ENCODE measurements around the gene FGR.
"Not testable (repeated sequence)": the region's sequence is repeated elsewhere in the genome, so short reads cannot be mapped to it uniquely, and the experiment has no call there.

FGR gene

DNA sequence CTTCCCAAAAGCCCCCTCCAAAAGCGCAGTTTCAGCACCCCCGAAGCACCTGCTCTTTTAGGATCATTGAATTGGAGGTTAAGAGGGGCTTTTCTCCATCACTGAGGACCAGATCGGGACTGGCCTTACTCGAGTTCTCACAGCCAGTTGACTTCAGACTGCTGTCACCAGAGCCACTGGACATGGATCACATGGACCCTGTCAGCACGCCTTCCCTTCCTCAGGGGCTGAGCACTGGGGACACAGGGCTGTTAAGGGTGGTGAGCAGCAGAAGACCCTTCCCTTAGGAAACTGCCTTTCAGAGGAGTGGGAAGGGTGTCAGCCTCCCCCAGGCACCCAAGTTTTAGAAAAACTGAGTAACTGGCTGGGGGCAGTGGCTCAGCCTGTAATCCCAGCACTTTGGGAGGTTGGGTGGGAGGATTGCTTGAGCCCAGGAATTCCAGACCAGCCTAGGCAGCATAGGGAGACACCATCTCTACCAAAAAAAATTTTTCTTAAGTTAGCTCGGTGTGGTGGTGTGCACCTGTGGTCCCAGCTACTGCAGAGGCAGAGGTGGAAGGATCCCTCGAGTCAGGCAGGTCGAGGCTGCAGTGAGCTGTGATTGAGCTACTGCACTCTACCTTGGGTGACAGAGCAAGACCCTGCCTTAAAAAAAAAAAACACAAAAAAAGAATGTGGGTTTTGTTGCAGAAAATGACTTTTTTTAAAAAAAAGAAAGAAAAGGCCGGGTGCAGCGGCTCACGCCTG lies 584 bp upstream of the FGR start:
- no peak for DNase-seq (ENCODE audit: low read depth, low spot score)

DNA sequence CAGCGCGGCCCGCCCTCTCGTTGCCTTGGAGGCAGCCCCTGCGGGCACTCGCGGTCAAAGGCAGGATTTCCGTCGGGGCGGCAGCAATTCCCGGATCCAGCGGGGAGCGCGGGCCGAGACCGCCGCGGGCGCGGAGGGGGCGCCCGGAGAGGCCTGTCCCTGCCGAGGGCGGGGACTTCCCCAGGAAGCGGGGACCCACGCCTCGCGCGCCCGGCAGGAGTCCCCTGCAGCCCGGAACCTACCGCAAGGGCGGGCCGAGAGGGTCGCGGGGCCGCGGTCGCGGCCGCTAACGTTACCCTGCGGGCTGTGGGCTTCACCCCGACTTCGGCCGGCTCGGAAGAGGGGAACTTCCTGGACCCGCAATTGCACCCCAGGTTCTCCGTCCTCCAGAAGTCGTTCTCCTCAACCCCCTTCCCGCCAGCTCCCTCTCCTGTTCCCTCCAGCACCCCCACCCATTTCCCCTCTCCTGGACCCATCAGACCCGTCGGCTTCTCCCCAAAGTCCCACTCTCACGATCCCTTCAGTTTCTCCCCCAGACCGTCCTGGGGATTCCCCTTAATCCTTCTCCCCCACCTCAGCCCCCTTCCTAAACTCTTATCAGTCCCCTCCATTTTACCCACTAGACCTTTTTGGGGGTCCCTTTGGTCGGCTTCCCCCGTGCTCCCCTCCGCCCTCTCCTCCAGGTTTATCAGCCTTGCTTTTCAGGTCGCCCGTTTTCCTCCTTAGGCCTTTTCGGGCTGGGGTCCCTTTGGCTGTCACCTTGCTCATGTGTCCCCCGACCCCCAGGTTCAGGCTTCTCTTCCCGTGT lies 604 bp downstream of the FGR start:
- peak; percentile 30 for DNase-seq (ENCODE audit: low read depth, low spot score)

DNA sequence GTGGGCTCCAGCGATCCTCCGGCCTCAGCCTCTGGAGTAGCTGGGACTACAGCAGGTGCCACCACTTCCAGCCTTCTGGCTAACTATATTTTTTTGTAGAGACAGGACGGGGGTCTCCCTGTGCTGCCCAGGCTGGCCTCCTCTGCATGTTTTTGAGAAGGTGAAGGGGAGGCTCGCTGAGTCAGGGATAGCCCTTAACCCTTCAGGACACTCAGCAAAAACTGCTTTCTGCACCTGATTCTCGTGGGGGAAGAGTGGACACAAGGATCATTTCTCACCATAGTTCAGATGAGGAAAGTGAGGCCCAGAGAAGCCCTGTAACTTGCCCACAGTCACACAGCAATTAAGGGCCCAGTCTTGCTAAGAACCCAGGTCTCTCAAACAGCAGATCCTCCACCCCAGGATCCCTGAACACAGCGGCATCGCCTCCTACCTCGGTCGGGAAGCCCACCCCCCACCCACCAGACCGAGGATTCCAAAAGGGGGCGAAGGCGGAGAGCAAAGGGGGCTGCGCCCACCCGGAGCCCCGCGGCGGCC lies 1.3 kb downstream of the FGR start:
- DNase-seq (ENCODE audit: low read depth, low spot score): no peak

DNA sequence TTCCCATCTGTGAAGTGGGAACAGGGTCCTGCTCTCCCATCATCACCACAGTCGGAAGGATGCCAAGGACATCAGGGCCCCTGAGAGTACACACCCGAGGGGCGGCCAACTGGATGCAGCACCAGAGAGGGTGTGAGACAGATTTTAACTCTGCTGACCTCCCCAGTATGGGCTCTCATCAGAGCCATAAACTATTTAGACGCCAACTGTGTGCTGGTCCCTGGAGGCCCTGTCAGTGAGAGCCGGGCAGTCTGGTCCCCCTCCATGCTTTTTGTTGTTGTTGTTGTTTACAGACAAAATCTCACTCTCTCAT lies 1.7 kb downstream of the FGR start:
- no peak for DNase-seq (ENCODE audit: low read depth, low spot score)

DNA sequence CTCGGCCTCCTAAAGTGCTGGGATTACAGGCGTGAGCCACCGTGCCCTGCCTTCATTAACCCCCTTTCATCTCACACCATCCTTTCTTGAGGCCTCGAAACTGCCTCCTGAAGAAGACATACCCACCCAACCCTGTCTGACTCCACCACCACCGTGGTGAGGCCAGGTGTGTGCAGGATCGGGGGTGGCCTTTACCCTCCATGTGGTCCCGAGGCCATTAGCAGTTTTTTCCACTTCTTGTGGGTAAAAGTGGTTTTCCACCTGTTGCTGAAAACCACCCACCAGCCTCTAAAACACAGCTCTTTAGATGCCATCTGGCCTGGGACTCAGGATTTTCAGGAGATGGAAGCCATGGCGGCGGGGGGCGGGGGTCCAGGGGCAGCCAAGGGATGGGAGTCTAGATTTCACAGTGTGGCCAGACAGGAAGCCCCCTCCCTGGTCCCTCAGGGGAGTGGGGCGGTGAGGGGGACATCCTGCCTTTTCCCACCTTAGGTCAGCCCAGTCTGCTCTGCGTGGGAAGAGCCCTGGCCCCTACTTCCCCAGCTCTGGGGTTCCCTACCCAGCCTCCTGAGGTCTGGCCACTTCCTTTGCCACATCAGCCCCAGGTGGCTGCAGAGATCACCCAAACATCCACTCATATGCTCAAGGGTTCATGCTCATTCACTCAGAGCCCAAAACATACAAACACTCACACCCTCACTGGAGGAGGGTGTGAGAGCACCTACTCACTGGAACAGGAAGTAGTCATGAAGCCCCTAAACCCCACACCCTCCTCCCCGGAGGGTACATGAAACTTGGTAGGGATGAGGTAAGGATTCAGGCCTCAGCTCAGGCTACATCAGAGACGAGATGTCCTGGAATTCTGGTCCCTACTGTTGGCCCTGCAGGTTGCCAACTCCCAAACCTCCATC lies 2.3 kb downstream of the FGR start:
- no peak for DNase-seq (ENCODE audit: low read depth, low spot score)

DNA sequence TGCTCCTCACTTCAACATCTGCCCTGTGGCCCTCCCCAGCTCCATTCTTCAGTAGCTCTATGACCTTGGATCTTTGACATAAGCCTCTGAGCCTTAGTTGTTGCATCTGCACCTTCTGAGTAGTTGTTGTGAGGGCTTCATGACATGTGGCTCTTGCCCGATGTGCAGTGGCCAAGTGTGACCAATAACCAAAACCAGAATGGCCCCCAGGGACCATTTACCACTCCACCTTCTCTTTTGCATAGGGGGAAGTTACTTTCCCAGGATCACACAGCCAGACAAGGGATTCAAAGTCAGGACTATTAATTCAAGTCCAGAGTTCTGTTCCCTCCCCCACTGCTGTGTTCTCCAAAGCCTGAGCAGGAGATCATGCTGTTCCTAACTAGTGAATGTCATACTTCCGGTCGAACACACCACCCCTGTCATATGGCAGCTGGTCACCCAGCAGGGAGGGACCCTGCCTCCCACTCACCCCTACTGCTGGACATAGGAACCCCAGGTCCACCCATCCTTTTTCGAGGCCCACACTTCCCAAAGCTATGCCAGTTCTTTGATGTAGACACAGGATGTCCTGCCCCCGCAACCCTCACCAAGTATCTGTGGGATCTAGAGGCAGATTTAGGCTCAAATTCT lies 4.0 kb downstream of the FGR start:
- DNase-seq (ENCODE audit: low read depth, low spot score): no peak

DNA sequence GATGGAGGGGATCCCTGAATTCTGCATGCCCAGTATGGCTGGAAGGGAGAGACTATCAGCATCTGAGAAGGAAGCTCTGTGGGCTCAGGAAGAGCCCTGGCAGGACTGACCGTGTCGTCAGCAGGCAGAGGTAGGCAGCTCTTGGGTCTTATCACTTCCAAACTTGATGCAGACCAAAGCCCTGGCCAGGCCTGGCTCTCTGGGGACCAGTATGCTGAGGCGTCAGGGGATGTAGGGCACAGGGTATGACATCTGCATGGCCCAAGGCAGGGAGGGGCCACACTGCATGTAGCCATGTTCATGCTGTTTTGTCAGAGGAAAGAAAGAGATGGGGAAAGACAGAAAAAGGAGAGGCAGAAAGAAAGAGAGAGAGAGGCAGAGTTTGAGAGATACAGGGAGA lies 6.3 kb downstream of the FGR start:
- DNase-seq (ENCODE audit: low read depth, low spot score): no peak

DNA sequence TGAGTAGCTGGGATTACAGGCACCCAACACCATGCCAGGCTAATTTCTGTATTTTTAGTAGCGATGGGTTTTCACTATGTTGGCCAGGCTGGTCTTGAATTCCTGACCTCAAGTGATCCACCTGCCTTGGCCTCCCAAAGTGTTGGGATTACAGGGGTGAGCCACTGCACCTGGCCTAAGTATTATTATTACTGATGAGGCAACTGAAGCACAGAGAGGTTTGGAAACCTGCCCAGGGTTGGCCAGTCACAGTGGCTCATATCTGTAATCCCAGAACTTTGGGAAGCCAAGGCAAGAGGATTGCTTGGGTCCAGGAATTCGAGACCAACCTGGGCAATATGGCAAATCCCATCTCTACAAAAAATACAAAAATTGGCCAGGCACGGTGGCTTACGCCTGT lies 7.3 kb downstream of the FGR start:
- DNase-seq (ENCODE audit: low read depth, low spot score): not testable (repeated sequence)

DNA sequence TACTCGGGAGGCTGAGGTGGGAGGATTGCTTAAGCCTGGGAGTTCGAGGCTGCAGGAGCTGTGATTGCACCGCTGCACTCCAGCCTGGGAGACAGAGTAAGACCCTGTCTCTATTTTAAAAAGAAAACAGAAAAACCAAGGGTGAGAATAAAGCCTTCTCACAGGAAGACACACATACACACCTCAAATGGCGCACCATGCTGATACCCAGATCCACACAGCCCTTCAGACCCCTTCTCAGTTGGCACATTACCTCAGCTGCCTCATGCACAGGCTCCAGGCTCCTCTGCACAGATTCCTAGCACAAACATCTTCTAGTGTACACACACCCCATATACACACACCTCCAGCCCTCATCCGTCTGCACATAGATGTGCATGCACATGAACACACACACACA lies 7.9 kb downstream of the FGR start:
- DNase-seq (ENCODE audit: low read depth, low spot score): no peak

DNA sequence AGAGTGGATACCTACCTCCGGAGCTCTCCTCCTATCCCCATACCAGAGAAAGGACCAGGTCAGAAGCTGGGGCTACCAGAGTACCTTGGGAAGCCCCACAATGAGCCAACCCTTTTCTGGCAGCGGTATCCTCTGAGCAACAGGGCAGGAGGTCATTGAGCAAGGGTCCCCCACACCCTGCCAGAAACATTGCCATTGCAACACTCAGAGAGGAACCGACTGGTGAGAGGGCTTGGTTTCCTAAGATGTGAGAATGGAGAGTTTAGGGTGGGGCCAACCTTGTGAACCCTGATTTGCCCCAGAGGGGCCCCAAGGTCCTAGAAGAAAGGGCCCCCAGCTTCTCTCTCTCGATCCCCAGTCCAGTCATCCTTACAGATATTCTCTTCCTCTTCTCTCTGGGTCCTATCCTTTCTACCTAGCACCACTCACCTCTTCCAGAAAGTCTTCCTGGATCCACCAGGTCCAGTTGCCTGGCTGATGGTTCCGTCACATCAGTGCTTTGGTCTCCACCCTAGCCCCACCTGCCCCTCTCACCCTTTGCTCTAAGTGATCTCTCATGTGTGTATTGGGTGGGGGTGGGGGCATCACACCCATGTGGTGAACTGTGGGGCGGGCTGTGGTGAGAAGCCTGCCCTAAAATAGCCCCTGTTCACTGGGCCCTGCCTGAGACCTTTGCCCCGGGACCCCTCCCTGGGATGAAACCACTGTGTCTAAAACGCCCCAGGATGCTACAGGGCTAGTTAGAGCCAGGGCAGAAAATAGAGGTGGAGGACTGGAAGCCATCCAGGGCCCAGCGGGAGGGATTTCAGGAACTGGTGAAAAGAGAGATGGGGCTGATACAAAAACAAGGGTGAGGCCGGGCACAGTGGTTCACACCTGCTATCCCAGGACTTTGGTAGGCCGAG lies 8.7 kb downstream of the FGR start:
- DNase-seq (ENCODE audit: low read depth, low spot score): no peak

DNA sequence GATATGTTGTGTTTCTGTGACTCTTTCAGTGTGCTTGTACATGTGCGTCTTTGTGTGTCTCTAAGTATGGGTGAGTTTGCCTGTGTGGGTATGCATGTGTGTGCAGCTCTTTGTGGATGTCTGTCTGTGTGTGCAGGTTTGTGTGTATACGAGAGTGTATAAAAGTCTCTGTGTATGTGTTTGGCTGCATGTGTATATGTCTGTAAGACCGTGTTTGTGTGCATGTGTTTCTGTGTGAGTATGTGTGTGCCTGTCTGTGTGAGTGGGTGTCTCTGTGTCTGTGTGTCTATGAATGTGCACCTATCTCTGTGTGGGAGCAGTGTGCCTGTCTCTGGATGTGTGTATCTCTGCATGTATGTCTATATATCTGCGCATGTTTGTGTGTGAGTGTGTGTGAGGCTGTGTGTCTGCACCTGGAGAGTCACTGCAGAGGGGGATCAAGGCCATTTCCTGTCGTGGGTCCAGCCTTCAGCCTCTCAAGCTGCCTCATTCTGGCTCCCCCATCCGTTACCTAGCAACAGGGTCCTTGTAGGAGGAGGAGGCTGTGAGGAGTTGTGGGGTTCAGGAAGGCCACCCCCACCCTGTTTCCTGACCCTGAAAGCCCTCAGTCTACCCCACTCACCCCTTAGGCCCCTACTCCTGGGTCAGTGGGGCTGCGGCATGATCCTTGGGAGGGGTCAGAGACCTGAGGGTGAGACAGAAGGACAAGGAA lies 10.4 kb downstream of the FGR start:
- DNase-seq (ENCODE audit: low read depth, low spot score): no peak

DNA sequence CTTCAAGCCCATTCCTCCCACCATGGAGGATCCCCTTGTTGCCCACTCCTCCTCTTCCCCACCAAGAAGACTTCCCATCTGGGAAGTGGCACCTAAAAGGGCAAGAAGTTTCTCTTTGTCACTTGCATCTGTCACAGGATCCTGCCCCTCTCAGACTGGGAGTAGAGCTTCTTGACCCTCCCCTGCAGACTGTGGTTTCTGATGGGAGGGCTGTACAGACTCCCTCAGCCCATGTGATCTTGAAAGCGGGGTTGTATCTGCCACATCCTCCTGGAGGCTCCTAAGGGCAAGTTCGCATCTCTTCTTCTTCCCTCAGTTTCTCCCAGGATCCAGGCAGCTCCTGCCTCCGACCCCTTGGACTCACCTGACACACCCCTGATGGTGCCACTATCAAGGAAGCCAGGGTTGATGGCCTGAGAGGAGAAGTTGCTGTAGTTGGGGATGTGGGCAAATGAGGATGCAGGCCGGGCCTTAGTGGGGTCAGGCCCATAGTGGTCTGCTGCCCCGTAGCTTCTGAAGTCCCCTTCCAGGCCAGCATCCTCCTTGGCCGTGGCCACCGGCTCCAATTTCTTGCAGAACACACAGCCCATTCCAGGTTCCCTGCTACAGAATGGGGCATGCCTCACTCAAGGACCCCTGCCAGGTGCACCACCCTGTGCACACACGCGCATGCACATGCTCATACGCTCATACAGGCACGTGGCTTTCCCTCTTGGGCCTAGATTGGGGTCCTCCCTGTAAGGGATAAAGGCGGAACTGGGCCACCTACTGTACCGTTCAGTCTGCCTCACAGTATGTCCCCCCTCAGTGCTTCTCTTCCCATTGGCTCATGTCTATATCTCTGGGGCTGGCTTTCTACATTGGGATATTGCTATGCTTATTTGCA lies 11.4 kb downstream of the FGR start:
- DNase-seq (ENCODE audit: low read depth, low spot score): no peak

DNA sequence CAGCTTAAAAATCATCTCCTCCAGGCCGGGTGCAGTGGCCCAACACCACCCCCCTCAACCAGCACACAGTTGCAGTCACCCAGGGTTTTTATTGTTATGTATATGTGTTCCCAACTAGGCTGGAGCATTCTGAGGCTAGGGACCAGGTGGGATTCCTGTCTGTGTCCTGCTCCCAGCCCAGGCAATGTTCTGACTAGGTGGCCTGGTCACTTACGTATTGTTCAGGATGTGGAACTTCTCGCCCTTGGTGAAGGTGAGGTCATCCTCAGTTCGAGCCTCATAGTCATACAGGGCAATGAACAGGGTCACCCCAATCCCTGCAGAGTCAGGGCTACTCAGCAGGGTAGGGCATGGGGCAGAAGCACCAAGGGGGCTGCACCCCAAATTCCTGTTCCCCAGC lies 12.2 kb downstream of the FGR start:
- peak; percentile 66 for DNase-seq (ENCODE audit: low read depth, low spot score)

DNA sequence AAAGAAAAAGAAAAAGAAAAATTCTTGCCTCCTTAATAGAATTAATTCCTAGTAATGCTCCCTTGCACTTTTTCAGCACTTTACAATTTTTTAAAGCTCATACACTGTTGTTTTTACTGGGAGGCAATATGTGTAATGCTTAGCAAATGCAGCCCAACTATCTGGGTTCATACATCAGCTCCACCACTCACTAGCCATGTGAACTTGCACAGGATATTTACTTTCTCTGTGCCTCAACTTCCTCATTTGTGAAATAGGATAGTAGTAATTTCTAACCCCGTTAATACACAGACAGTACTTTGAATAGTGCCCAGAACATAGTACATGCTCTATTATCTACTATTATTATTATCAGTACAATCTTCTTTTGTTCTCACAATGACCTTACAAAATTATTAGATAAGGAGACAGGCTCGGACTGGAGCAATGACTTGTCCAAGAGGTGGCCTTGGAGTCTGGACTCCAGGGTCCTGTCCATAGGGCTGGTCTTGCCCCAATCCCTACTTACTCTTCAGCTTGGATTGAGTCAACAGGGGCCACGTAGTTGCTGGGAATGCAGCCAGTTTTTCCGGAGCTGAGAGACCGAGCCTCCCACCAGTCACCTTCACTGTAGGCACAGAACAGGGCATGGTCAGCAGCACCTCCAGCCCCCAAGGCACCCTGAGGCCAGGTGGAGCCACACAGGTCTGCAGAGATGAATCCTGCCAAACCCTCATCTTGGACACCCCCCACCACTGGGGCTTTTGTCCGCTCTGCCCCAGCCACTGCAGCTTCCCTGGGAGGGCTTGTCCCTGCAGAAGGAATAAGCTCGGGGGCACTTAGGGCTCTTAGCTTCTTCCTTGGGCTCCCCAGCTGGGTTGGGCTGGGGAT lies 13.7 kb downstream of the FGR start:
- DNase-seq (ENCODE audit: low read depth, low spot score): peak; percentile 45

DNA sequence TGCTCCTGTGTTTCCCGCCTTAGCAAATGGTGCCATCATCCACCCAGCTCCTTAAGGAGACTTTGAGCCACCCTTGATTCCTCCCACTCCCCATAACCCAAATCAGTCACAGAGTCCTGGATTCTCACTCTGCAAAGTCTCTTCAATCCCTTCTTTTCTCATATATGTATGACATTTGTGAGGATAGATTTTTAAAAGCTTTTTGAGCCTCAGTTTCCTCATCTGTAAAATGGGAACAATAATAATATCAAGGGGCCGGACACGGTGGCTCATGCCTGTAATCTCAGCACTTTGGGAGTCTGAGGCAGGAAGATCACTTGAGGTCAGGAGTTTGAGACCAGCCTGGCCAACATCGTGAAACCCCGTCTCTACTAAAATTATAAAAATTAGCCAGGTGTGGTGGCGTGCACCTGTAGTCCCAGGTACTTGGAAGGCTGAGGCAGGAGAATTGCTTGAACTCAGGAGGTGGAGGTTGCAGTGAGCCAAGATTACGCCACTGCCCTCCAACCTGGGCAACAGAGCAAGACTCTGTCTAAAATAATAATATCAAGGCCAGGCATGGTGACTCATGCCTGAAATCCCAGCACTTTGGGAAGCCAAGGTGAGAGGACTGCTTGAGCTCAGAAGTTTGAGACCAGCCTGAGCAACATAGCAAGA lies 15.1 kb downstream of the FGR start:
- not testable (repeated sequence) for DNase-seq (ENCODE audit: low read depth, low spot score)

DNA sequence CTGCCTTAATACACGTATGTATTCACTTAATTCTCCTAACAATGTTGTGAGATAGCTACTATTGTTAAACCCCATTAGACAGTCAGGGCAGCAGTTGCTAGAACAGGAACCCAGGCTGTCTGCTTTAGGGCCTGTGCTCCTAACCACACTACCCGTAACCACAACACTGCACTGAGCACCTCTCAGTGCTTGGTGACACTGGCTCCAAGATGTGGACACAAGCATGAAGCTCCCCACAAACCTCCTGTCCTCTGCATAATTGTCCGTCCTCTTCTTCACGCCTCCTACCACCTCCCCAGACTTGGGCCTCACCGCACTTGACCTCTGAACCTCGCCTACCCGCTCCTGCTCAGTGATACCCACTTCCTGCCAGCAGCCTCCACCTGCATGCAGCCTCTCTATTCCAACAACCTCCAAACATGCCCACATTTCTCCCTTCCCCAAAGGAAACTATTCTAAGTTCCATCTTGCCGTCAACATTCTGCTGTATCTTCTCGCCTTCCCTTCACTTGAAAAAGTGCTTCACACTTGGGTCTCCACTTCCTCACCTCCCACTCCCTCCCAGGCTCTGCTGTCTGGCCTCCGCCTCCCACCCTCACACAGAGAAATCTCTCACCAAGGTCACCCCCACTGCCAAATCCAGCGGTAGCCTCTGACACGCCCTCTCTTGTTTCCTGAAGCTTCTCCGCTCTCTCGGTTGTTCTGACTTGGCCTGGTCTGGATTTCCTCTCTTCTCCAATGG lies 16.5 kb downstream of the FGR start:
- no peak for DNase-seq (ENCODE audit: low read depth, low spot score)

DNA sequence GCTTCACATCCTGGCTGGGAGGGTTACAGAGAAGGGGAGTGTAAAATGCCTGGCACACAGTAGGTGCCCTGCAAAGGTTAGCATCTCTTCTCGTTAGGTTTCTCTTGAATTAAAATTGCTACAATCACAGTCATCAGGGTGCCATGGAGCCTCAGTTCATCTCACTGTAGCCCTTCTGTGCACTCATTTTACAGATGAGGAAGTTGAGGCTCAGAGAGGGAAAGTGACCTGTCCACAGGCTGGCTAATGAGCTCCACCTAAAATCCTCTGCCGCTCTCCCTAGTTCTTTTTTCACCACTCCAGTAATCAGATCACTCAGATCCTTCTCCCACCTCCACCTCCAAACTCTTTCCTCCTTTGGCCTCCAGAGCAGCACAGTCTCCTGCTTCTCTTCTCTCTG lies 17.6 kb downstream of the FGR start:
- no peak for DNase-seq (ENCODE audit: low read depth, low spot score)

Measured in ELF-1 (cell line).